ENCODE results near the gene LHFPL3. TPM values are rescaled to one million over a fixed set of nuclear protein-coding genes. Genes with fewer than 3 reads are reported as not detected.

LHFPL3 gene
- polyA plus RNA-seq, 1 donor from 2014 or later: 5.6 TPM

- H3K27ac ChIP-seq (ENCODE audit: low read length): no peak overlapping the region
- H4K20me1 ChIP-seq (ENCODE audit: insufficient read depth): no peaks in the 10 kb centered on the region
- no peak overlapping the region for H3K4me3 ChIP-seq (ENCODE audit: low read length)
- H3K9ac ChIP-seq (ENCODE audit: low read length): no peak overlapping the region
- no peaks in the 10 kb centered on the region for H3K9me3 ChIP-seq (ENCODE audit: low read length)
- H3K4me2 ChIP-seq (ENCODE audit: low read length): no peak overlapping the region
- no peaks in the 10 kb centered on the region for H3K27me3 ChIP-seq (ENCODE audit: insufficient read depth, low read depth, low read length)
- no peak overlapping the region for H2AFZ ChIP-seq (ENCODE audit: low read depth, low read length)
- H3K79me2 ChIP-seq (replicated peaks; ENCODE audit: insufficient read depth, low read length): no peaks in the 10 kb centered on the region
- H3F3A ChIP-seq (ENCODE audit: insufficient read depth, low read length, poor library complexity, severe bottlenecking): no peaks in the 10 kb centered on the region
- no peaks in the 10 kb centered on the region for H3K36me3 ChIP-seq (ENCODE audit: insufficient read depth, low read length)
- no peaks in the 10 kb centered on the region for H3K9me2 ChIP-seq (ENCODE audit: insufficient read depth, low read length)
- TF ChIP-seq SMC3 (conservative IDR thresholded peaks at IDR 0.05; ENCODE audit: poor library complexity) (no peak), MXI1 (conservative IDR thresholded peaks at IDR 0.05; ENCODE audit: poor library complexity, severe bottlenecking) (no peak), EP300 (conservative IDR thresholded peaks at IDR 0.05; ENCODE audit: poor library complexity, severe bottlenecking) (no peak), POLR2AphosphoS5 (IDR thresholded peaks at IDR 0.05) (no peak), EZH2 (IDR thresholded peaks at IDR 0.05; ENCODE audit: borderline replicate concordance, insufficient read depth, low read length, poor library complexity, severe bottlenecking) (no peak), CTCF (IDR thresholded peaks at IDR 0.05; ENCODE audit: poor library complexity, severe bottlenecking) (no peak), REST (IDR thresholded peaks at IDR 0.05; ENCODE audit: borderline replicate concordance) (no peak), TAF1 (IDR thresholded peaks at IDR 0.05; ENCODE audit: low read depth) (no peak), RAD21 (conservative IDR thresholded peaks at IDR 0.05) (no peak)
These were observed 601.5 kb downstream of the LHFPL3 start for GRCh38 chr7:104929921-104930320.

- Histone ChIP-seq H3K36me3 (ENCODE audit: insufficient read depth, low read length) (no peaks in the 10 kb centered on the region), H4K20me1 (ENCODE audit: insufficient read depth) (no peaks in the 10 kb centered on the region), H3K4me3 (ENCODE audit: low read length) (no peak overlapping the region), H3F3A (ENCODE audit: insufficient read depth, low read length, poor library complexity, severe bottlenecking) (no peaks in the 10 kb centered on the region), H3K4me2 (ENCODE audit: low read length) (no peak overlapping the region), H3K27me3 (ENCODE audit: insufficient read depth, low read depth, low read length) (no peaks in the 10 kb centered on the region), H3K9me2 (ENCODE audit: insufficient read depth, low read length) (no peaks in the 10 kb centered on the region), H3K79me2 (replicated peaks; ENCODE audit: insufficient read depth, low read length) (no peaks in the 10 kb centered on the region), H2AFZ (ENCODE audit: low read depth, low read length) (no peak overlapping the region), H3K9me3 (ENCODE audit: low read length) (no peaks in the 10 kb centered on the region), H3K9ac (ENCODE audit: low read length) (no peak overlapping the region), H3K27ac (ENCODE audit: low read length) (no peak overlapping the region)
- no peak for TF ChIP-seq SMC3 (conservative IDR thresholded peaks at IDR 0.05; ENCODE audit: poor library complexity)
- TF ChIP-seq POLR2AphosphoS5 (IDR thresholded peaks at IDR 0.05): no peak
- no peak for TF ChIP-seq MXI1 (conservative IDR thresholded peaks at IDR 0.05; ENCODE audit: poor library complexity, severe bottlenecking)
- TF ChIP-seq CTCF (IDR thresholded peaks at IDR 0.05; ENCODE audit: poor library complexity, severe bottlenecking): no peak
- no peak for TF ChIP-seq EP300 (conservative IDR thresholded peaks at IDR 0.05; ENCODE audit: poor library complexity, severe bottlenecking)
- no peak for TF ChIP-seq REST (IDR thresholded peaks at IDR 0.05; ENCODE audit: borderline replicate concordance)
- no peak for TF ChIP-seq TAF1 (IDR thresholded peaks at IDR 0.05; ENCODE audit: low read depth)
- no peak for TF ChIP-seq EZH2 (IDR thresholded peaks at IDR 0.05; ENCODE audit: borderline replicate concordance, insufficient read depth, low read length, poor library complexity, severe bottlenecking)
- no peak for TF ChIP-seq RAD21 (conservative IDR thresholded peaks at IDR 0.05)
These were observed 602.9 kb downstream of the LHFPL3 start for GRCh38 chr7:104931181-104931781.
